Ascending aorta (tissue), 2 donors: ENCODE measurements around the gene TBC1D19. TPM values are rescaled to one million over a fixed set of nuclear protein-coding genes. Genes with fewer than 3 reads are reported as not detected.

Experiments used
- DNase-seq, 2 donors: peaks; one replicate each; pipeline ENCODE4 v3.0.0-alpha.2; 2019; ENCODE audit warnings: low spot score in 2 of 2
- H3K27ac ChIP-seq, 2 donors: fragments of 200-600 bp; sonication (generic); one replicate each; pipeline ENCODE4 v1.5.1; 2016 to 2017; ENCODE audit warnings: mild to moderate bottlenecking in 1 of 2
- H3K27me3 ChIP-seq: fragments of 200-600 bp; sonication (generic); one replicate; pipeline ENCODE4 v1.5.1; 2017
- H3K36me3 ChIP-seq, 2 donors: fragments of 200-600 bp; sonication (generic); one replicate each; pipeline ENCODE4 v1.5.1; 2016
- H3K4me1 ChIP-seq, 2 donors: fragments of 200-600 bp; sonication (generic); one replicate each; pipeline ENCODE4 v1.5.1; 2016 to 2017; ENCODE audit warnings: mild to moderate bottlenecking in 1 of 2
- H3K4me3 ChIP-seq, 2 donors: fragments of 200-600 bp; sonication (generic); one replicate each; pipeline ENCODE4 v1.5.1; 2016 to 2017; ENCODE audit warnings: mild to moderate bottlenecking in 1 of 2
- H3K9me3 ChIP-seq, 2 donors: fragments of 200-600 bp; sonication (generic); one replicate each; pipeline ENCODE4 v1.5.1; 2016
- intact Hi-C: fragments of 100-400 bp; cut with DNase I; formaldehyde crosslinking; loops from one replicate; pipeline ENCODE4 v1.15.1; 2023
- total RNA-seq: library from RNA; depleted of rRNA; stranded (reverse); fragments of >200 nt; gene quantifications from one replicate; pipeline ENCODE4 v1.1.0, GENCODE V29; 2016
- TF ChIP-seq, protein P1 (sequence below), 3 experiments: fragments of 200-600 bp in 2 of 3; fragments of 450-650 bp in 1 of 3; sonication (generic) in 2 of 3; IDR thresholded peaks; one replicate each; pipeline ENCODE4 v1.5.1; 2016 to 2019; ENCODE audit warnings: antibody characterized with exemption in 3 of 3, mild to moderate bottlenecking in 1 of 3, moderate library complexity in 1 of 3

TBC1D19 gene
- total RNA-seq, 1 donor from 2014 or later, result 18.1 TPM

DNA sequence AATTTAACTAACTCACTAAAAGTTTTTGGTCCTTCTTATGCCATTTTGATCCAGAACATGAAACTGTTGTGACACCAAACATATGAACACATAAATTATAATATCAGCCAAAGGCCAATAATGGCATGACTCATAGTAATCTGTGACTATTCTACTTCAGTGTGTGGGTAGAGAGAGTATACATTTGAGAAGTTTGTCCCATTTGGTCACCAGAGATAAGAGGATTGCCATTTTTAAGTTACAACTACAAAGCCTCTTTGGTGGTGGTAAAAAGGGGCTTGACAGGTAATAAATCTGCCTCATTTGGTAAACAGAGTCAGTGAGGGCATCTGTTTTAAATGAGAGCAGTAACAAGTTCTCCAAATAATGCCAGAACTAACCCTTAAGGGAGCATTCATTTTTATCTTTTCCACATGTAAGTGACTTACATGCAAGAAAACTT lies 117.9 kb downstream of the TBC1D19 start:
- H3K9me3 ChIP-seq, result no peaks in the 10 kb centered on the region
- DNase-seq, result no peak
- H3K36me3 ChIP-seq, result no peaks in the 10 kb centered on the region
- no peak overlapping the region for H3K27ac ChIP-seq
- TF ChIP-seq, protein P1, sequence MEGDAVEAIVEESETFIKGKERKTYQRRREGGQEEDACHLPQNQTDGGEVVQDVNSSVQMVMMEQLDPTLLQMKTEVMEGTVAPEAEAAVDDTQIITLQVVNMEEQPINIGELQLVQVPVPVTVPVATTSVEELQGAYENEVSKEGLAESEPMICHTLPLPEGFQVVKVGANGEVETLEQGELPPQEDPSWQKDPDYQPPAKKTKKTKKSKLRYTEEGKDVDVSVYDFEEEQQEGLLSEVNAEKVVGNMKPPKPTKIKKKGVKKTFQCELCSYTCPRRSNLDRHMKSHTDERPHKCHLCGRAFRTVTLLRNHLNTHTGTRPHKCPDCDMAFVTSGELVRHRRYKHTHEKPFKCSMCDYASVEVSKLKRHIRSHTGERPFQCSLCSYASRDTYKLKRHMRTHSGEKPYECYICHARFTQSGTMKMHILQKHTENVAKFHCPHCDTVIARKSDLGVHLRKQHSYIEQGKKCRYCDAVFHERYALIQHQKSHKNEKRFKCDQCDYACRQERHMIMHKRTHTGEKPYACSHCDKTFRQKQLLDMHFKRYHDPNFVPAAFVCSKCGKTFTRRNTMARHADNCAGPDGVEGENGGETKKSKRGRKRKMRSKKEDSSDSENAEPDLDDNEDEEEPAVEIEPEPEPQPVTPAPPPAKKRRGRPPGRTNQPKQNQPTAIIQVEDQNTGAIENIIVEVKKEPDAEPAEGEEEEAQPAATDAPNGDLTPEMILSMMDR (IDR thresholded peaks at IDR 0.05), result no peak
- no peaks in the 10 kb centered on the region for H3K27me3 ChIP-seq
- intact Hi-C loops, result no loop called here
- H3K4me3 ChIP-seq, result no peak overlapping the region
- H3K4me1 ChIP-seq, result no peaks in the 10 kb centered on the region

DNA sequence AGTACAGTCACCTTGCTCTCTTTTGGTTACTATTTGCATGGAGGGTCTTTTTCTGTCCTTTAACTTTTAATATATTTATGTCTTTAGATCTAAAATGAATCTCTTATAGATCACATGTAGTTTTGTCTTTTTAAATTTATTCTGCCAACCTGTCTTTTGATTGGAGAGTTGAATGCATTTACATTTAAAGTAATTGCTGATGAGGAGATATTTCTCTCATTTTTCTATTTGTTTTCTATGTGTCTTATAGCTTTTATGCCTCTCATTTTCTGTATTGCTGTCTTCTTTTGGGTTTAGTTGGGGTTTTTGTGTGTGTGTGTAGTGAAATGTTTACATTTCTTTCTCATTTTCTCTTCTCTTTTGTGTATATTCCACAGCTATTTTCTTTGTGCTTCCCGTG lies 123.5 kb downstream of the TBC1D19 start:
- Histone ChIP-seq H3K4me1 (no peaks in the 10 kb centered on the region), H3K27me3 (no peaks in the 10 kb centered on the region), H3K9me3 (peaks cover 0 to 4% of the 10 kb centered on the region in 2 donors), H3K4me3 (no peak overlapping the region), H3K36me3 (no peaks in the 10 kb centered on the region), H3K27ac (no peak overlapping the region)
- no peak for DNase-seq
- intact Hi-C loops, result no loop called here
- TF ChIP-seq, protein P1 (IDR thresholded peaks at IDR 0.05), result no peak

DNA sequence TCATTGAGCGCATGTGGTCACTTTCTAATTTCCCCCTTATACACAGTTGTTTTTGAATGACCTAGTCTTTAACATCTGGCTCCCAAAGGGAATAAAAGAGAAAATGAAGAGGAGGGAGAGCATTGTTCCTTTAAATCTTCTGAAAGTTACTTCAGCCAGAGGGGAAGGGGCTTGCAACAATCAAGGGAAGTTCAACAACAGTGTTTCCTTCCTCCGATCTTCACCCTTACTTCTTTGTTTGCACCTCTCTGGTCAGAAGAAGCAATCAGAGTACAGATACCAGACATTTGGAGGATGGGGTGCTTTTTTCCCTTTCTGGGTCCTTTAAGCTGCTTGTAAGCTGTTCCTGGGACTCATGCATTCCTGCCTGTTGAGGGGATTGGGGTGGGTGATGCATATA lies 125.4 kb downstream of the TBC1D19 start:
- no peaks in the 10 kb centered on the region for H3K27me3 ChIP-seq
- H3K27ac ChIP-seq, result no peak overlapping the region
- no peaks in the 10 kb centered on the region for H3K4me1 ChIP-seq
- intact Hi-C loops, result no loop called here
- peaks cover 0 to 4% of the 10 kb centered on the region in 2 donors for H3K9me3 ChIP-seq
- no peaks in the 10 kb centered on the region for H3K36me3 ChIP-seq
- no peak for DNase-seq
- TF ChIP-seq, protein P1 (IDR thresholded peaks at IDR 0.05), result no peak
- no peak overlapping the region for H3K4me3 ChIP-seq

DNA sequence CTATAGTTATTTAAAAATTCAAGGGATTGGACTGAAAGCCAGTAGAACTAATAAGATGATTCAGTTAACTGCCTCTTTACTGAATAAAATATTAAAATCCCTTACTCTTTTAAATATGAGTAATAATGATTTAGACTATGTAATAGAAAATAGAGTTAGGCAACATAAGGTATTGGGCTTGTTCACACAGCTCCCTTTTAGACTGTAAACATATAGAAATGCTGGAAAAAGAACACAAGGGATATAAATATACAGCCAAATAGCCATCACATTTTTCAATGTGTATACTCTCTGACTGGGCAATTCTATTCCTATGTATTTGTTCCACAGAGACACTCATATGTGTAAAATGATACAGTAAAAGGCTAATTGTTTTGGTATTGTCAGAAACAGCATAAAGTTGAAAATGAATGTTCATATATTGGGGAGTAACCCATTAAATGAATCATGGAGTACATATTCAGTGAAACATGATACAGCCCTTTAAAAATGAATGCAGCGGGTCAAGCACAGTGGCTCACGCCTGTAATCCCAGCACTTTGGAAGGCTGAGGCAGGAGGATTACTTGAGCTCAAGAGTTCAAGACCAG lies 129.8 kb downstream of the TBC1D19 start:
- no peak for DNase-seq

DNA sequence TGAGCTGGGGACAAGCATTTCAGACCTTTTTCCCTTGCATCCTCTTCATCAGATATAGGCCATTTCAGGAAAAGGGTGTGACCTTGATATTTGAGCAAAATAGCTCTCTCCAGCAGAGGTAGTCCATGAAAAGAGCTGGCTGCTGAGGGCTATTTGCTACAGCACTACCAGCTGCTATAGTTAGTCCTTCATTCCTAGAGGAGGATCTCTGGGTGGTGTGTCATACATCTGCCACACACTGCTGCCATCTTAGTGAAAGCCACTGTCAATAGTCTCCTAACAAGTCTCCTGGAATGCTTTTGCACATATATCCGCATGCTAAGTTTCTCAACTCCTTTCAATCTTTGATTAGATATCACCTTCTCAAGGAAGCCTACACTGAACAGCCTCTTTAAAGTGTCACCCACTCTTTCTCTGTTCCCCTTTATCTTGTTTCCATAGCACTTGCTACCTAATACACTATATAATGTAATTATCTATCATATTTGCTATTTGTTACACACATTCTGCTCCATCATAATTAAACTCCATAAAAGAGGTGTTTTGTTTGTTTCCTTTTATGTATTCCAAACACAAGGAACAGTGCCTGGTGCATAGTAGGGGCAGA lies 131.9 kb downstream of the TBC1D19 start:
- DNase-seq, result no peak
- no peaks in the 10 kb centered on the region for H3K36me3 ChIP-seq
- H3K27me3 ChIP-seq, result no peaks in the 10 kb centered on the region
- H3K27ac ChIP-seq, result no peak overlapping the region
- TF ChIP-seq, protein P1 (IDR thresholded peaks at IDR 0.05), result no peak
- H3K4me1 ChIP-seq, result no peaks in the 10 kb centered on the region
- no peaks in the 10 kb centered on the region for H3K9me3 ChIP-seq
- intact Hi-C loops, result no loop called here
- H3K4me3 ChIP-seq, result no peak overlapping the region

More for the DNA sequence above, 129.8 kb downstream of the TBC1D19 start:
- intact Hi-C loops, result no loop called here
- Histone ChIP-seq H3K9me3 (no peaks in the 10 kb centered on the region), H3K36me3 (no peaks in the 10 kb centered on the region), H3K4me1 (no peaks in the 10 kb centered on the region), H3K27ac (no peak overlapping the region), H3K4me3 (no peak overlapping the region), H3K27me3 (no peaks in the 10 kb centered on the region)
- TF ChIP-seq, protein P1 (IDR thresholded peaks at IDR 0.05), result no peak
